Bronchial epithelial cell (primary cell): ENCODE measurements around the gene SHOC2. TPM values are rescaled to one million over a fixed set of nuclear protein-coding genes. Genes with fewer than 3 reads are reported as not detected.
A peak's percentile ranks its signal among the peaks of the same experiment; 100 is the strongest.
"Not testable (repeated sequence)": the region's sequence is repeated elsewhere in the genome, so short reads cannot be mapped to it uniquely, and the experiment has no call there.

ENCODE experiments used
- DNase-seq: peaks from one replicate; pipeline ENCODE4 v3.0.0-alpha.2; 2010; ENCODE audit warnings: low read depth
- FAIRE-seq: peaks from 2 replicates; lab custom pipeline; 2011; peaks lifted over from hg19 to GRCh38; lab: Jason Lieb, UNC
- H3K27me3 ChIP-seq: 2 replicates; pipeline ENCODE4 v1.5.1; 2011; ENCODE audit warnings: low read length; ENCODE audit not compliant: control insufficient read depth, insufficient read depth
- H3K36me3 ChIP-seq: 2 replicates; pipeline ENCODE4 v1.5.1; 2011; ENCODE audit warnings: low read length; ENCODE audit not compliant: control insufficient read depth, insufficient read depth
- H3K4me3 ChIP-seq: 2 replicates; pipeline ENCODE4 v1.5.1; 2011; ENCODE audit warnings: mild to moderate bottlenecking, low read depth, low read length, control low read depth
- total RNA-seq: library from RNA; depleted of rRNA; stranded (reverse); fragments of >200 nt; gene quantifications from 2 replicates; pipeline ENCODE4 v1.2.1, GENCODE V29; 2014
- TF ChIP-seq, protein P1 (sequence below): IDR thresholded peaks from 2 replicates; pipeline ENCODE4 v1.5.1; 2011; ENCODE audit warnings: mild to moderate bottlenecking, moderate library complexity, low read length, control low read depth, inconsistent platforms; ENCODE audit not compliant: insufficient read depth, severe bottlenecking

SHOC2 gene
- total RNA-seq, 1 donor from 2014 or later, result 30.3 TPM

DNA sequence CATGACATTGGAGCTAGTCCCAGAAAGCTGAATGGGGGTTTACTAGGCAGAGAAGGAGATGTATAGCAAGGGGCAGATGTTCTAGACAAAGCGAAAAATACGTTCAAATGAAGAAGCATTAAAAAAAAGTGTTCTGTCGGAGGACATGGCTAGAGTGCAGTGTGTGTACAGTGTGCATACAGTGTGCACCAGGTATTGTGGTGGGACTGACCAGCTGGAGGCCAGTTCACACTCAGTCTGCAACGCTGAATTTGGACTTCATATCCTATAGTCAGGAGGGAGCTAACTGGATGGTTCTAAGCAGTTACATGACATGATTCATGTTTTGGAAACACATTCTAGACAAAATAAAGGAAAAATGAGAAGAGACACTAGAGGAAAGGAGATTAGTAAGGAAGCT, 9.3 kb upstream of the SHOC2 start:
- Histone ChIP-seq H3K36me3 (no peaks in the 10 kb centered on the region), H3K27me3 (no peaks in the 10 kb centered on the region), H3K4me3 (no peak overlapping the region)
- TF ChIP-seq, protein P1, sequence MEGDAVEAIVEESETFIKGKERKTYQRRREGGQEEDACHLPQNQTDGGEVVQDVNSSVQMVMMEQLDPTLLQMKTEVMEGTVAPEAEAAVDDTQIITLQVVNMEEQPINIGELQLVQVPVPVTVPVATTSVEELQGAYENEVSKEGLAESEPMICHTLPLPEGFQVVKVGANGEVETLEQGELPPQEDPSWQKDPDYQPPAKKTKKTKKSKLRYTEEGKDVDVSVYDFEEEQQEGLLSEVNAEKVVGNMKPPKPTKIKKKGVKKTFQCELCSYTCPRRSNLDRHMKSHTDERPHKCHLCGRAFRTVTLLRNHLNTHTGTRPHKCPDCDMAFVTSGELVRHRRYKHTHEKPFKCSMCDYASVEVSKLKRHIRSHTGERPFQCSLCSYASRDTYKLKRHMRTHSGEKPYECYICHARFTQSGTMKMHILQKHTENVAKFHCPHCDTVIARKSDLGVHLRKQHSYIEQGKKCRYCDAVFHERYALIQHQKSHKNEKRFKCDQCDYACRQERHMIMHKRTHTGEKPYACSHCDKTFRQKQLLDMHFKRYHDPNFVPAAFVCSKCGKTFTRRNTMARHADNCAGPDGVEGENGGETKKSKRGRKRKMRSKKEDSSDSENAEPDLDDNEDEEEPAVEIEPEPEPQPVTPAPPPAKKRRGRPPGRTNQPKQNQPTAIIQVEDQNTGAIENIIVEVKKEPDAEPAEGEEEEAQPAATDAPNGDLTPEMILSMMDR, result no peak
- FAIRE-seq (peak; percentile 47), DNase-seq (no peak)

DNA sequence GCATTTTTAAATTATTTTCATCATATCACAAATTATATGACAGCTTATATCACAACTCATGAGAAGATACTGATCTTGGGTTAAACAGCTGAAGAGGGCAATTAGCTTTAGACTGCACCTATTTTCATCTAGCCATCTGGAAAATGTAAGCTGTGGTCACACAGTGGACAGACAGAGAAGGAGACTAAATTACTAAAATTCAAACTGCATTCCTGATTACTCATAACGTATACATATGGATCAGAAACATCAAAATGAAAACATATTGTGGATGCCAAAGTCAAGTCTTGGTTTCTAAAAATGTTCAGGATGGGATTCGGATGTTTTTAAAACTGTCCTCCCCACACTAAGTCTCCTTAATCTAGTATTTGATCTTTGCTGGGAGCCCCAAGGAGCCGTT, 7.0 kb upstream of the SHOC2 start:
- Histone ChIP-seq H3K27me3 (no peaks in the 10 kb centered on the region), H3K4me3 (no peak overlapping the region), H3K36me3 (no peaks in the 10 kb centered on the region)
- TF ChIP-seq, protein P1, result no peak
- FAIRE-seq (no peak), DNase-seq (no peak)

DNA sequence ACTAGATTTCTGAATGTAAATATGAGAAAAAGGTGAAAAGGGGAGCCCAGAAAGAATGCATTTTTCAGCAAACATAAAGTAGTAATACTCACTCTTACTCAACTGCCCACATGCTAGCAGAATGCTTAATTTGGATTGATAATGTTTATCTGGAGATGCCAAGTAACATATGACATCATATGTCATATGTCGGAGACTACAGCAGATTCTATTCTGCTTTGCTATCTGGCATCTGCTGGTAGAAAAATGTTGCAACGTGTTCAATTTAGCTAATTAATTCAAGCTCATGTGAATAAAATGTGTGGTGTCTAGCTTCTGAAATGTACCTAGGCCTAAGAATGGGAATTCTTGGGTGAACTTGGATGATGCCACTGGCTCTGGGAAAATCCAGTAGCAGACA, 5.0 kb upstream of the SHOC2 start:
- no peaks in the 10 kb centered on the region for H3K27me3 ChIP-seq
- DNase-seq (no peak), FAIRE-seq (no peak)
- TF ChIP-seq, protein P1, result no peak
- no peak overlapping the region for H3K4me3 ChIP-seq
- no peaks in the 10 kb centered on the region for H3K36me3 ChIP-seq

DNA sequence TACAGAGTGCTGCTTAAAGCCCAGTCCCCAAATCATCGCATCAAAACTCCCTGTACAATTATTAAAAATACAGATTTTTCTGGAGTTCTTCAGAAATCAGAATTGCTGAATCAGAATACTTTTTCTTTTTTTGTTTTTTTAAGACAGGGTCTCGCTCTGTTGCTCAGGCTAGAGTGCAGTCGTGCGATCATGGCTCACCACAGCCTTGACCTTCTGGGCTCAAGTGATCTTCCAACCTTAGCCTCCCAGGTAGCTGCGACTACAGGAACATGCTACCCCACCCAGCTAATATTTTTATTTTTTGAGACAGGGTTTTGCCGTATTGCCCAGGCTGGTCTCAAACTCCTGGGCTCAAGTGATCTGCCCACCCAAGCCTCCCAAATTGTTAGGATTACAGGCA, 4.4 kb upstream of the SHOC2 start:
- TF ChIP-seq, protein P1, result no peak
- FAIRE-seq (no peak), DNase-seq (no peak)
- Histone ChIP-seq H3K27me3 (no peaks in the 10 kb centered on the region), H3K36me3 (no peaks in the 10 kb centered on the region), H3K4me3 (no peak overlapping the region)

DNA sequence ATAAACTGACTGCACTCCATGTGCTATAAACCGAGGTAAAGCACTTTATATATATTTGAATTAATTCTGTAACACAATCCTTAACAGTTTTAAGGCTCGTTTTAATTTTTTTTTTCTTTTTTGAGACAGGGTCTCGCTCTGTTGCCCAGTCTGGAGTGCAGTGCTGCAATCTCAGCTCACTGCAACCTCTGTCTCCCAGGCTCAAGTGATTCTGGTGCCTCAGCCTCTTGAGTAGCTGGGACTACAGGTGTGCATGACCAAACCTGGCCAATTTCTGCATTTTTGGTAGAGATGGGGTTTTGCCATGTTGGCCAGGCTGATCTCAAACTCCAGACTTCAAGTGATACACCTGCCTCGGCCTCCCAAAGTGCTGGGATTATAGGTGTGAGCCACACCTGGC, 3.8 kb upstream of the SHOC2 start:
- not testable (repeated sequence) for H3K36me3 ChIP-seq, H3K27me3 ChIP-seq, H3K4me3 ChIP-seq, DNase-seq, FAIRE-seq

DNA sequence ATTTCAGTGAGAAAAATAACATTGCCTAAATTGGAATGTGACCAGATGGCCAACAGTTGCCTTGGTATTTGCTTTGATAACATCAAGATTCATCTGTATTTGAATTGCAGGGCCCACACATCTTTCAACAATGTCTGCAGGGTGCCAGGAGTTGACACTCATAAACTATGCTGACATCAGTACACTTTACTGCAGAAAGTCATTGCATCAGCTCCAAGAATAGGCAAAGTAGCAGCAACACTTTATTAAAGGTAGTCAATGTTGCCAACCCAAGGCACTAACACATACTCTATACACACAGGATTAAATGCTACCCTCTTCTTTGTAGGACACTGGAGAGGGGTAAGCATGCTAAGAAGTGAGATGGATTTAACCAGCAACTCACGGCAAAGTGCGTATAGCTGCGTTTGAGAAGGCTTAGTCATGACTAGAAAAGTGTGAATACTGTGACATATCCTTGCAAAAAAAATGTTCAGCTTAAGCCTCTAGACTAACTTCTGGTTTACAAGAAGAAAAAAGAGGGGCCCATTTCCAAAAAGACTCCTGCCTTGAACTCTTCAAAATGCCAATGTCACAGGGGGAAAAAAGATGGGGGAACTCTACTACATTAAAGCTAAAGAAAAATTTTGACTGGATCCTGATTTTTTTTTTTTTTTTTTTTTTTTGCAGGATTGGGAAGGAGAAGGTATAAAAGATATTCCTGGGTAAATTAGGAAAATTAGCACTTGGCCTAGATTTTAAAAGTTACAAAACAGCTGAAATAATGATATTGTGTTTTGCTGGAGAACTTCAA, 2.7 kb upstream of the SHOC2 start:
- TF ChIP-seq, protein P1, result no peak
- FAIRE-seq, result no peak
- no peak overlapping the region for H3K4me3 ChIP-seq
- H3K27me3 ChIP-seq, result no peaks in the 10 kb centered on the region
- no peak for DNase-seq
- H3K36me3 ChIP-seq, result no peaks in the 10 kb centered on the region
